Measurements from ENCODE around the gene CALN1.

Gene CALN1

DNA sequence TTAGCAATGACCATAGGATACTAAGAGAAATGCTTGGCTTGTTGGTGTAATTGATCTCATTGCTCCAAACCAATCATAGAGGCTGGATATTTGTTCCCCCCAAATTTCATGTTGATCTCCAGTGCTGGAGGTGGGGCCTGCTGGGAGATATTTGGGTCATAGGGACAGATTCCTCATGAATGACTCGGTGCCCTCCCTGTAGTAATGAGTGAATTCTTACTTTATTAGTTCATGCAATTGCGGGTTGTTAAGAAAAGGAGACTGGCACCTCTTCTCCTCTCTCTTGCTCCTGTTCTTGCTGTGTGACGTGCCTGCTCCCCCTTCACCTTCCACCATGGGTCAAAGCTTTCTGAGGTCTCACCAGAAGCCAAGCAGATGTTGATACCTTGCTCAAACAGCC is 630.1 kb downstream of the CALN1 start:
- H3K4me3 ChIP-seq (ENCODE audit: low read length) = no peak overlapping the region
- TF ChIP-seq ZNF274 (IDR thresholded peaks at IDR 0.05; ENCODE audit: low read depth, low read length) = no peak

DNA sequence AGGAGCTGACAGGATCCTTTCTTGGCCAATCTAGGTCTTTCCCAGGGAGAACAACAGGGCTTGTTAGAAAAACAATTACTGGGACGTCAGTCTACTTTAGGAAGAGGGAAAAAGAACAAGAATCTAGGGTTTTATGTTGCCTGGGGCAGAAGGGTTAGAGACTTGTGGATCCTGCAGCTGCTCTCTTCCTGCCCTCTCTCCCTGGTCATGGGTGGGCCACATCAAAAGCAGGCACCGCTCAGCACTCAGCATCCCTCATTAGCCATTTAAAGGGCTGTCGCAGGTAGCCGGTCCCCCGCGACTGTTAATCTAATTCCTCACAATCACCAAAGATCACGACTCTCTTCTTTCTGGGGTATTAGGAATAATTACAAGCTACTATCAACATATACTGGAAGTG is 631.9 kb downstream of the CALN1 start:
- TF ChIP-seq ZNF274 (IDR thresholded peaks at IDR 0.05; ENCODE audit: low read depth, low read length) = no peak
- H3K4me3 ChIP-seq (ENCODE audit: low read length) = no peak overlapping the region

DNA sequence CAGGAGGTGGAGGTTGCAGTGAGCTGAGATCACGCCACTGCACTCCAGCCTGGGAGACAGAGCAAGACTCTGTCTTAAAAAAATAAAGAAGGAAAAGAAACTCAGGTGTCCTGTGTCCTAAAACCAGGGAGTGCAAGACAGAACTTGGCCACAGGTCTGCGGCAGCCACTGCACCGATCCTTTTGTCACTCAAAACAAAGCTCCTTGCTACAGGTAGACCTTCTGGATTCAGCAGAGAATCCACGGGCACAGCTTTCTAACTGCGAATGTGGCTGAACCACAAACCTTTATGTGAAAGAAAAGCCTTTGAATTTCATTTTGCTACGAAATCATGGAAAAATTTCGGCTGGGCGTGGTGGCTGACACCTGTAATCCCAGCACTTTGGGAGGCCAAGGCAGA is 634.9 kb downstream of the CALN1 start:
- no peak for TF ChIP-seq ZNF274 (IDR thresholded peaks at IDR 0.05; ENCODE audit: low read depth, low read length)
- no peak overlapping the region for H3K4me3 ChIP-seq (ENCODE audit: low read length)

DNA sequence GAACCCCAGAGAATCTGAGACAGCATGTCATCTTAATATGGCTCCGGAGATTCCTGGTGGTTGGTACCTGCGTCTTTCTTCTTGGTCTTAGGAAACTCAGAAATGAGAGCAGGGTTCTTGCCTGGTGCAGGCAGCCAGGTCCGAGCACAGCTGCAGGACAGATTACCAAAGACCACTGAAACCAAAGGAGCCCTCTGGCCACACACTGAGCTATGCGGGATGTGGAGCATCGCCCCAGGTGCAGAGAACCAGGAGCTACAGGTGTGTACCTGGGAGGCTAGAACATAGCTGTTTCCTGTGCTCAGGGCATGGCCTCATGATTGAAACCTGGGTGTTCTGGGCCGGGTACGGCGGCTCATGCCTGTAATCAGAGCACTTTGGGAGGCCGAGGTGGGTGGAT is 635.4 kb downstream of the CALN1 start:
- no peak for TF ChIP-seq ZNF274 (IDR thresholded peaks at IDR 0.05; ENCODE audit: low read depth, low read length)
- no peak overlapping the region for H3K4me3 ChIP-seq (ENCODE audit: low read length)

DNA sequence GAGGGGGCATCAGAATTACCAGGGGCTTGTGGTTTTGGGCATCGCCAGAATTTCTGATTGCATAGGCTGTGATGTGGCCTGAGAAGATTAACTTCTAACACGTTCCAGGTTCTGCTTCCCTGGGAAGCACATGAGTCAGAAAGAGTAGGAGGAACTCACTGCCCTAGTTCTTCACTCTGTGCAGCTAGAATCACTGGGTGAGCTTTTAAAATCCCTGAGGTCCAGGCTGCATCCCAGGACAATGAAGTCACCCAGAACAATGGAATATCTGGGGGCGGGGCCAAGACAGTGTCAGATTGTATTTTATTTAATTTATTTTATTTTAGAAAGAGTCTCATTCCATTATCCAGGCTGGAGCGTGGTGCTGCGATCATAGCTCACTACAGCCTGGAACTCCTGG is 636.5 kb downstream of the CALN1 start:
- TF ChIP-seq ZNF274 (IDR thresholded peaks at IDR 0.05; ENCODE audit: low read depth, low read length) = no peak
- no peak overlapping the region for H3K4me3 ChIP-seq (ENCODE audit: low read length)

DNA sequence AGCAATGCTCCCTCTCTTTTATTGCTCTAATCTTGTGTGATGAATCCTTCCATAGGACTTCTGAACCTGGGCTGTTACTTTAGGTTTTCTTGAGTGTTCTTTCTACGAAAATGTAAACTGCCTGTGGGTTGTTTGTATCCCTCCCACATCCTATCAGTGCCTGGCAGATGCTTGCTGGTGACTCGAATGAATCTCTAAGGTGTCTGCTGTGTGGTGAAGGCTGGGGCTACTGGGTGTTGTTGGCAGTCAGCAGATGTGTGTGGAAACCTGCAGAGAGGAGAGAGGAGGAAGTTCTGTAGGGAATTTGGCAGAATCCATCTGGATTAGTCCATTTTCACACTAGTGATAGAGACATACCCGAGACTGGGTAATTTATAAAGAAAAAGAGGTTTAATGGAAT is 639.4 kb downstream of the CALN1 start:
- no peak for TF ChIP-seq ZNF274 (IDR thresholded peaks at IDR 0.05; ENCODE audit: low read depth, low read length)

DNA sequence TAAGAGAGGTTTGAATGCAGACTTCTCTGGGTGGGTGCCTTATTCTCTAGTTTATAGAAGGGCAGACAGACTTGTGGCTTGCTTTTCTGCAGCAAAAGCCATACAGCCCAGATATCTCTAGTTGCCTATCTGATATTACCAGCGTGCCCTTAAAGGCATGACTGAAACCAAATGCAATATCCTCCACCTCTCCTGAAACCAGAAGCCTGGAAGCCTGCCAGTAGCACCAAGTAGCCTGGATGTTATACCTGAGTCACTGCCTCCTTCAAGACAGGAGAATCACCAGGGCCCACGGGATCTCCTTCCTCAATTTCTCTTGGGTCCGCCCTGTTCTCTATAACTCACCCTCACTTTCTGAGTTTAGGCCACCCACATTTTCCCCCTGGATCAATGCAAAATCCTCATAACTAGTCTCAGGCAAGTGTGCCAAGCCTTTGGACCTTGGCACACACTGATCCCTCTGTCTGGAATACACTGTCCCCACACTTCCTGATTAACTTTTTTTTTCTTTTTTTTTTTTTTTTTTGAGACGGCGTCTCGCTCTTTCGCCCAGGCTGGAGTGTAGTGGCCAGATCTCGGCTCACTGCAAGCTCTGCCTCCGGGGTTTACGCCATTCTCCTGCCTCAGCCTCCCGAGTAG is 641.8 kb downstream of the CALN1 start:
- no peak for TF ChIP-seq ZNF274 (IDR thresholded peaks at IDR 0.05; ENCODE audit: low read depth, low read length)
- no peak overlapping the region for H3K4me3 ChIP-seq (ENCODE audit: low read length)

More for the DNA sequence above, 639.4 kb downstream of the CALN1 start:
- no peak overlapping the region for H3K4me3 ChIP-seq (ENCODE audit: low read length)

DNA sequence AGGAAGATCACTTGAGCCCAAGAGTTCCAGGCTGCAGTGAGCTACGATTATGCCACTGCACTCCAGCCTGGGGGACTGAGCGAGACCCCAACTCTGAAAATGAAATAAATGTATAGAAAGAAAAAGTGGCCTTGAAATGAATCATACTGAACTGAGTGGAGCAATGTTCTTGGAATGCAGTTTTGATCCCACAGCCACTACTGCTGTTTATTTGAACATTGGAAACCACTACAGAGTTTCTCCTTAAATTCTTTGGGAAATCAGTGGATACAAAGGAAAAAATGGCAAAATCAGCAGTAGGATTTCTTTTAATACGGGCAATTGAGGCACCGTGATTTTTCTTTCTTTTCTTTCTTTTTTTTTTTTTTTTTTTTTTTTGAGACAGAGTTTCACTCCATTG is 642.8 kb downstream of the CALN1 start:
- no peak for TF ChIP-seq ZNF274 (IDR thresholded peaks at IDR 0.05; ENCODE audit: low read depth, low read length)
- no peak overlapping the region for H3K4me3 ChIP-seq (ENCODE audit: low read length)

DNA sequence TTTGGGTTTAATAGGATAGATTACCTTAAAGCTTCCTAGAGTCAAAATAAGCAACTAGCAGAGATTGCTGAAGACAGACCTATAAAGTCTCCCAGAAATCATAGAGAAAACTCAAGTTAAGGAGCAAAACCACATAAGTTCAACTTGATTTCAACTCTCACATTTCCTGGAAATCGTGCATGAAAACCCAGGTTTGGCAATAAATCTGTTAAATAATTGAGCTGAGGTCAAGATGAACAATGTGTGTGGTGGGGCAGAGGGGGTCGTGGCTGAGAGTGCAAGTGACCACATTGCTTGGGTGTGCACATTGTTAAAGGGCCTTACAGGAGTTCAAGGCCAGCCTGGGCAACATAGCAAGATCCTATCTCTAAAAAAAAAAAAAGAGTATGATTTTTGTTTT is 643.7 kb downstream of the CALN1 start:
- no peak for TF ChIP-seq ZNF274 (IDR thresholded peaks at IDR 0.05; ENCODE audit: low read depth, low read length)
- H3K4me3 ChIP-seq (ENCODE audit: low read length) = no peak overlapping the region

DNA sequence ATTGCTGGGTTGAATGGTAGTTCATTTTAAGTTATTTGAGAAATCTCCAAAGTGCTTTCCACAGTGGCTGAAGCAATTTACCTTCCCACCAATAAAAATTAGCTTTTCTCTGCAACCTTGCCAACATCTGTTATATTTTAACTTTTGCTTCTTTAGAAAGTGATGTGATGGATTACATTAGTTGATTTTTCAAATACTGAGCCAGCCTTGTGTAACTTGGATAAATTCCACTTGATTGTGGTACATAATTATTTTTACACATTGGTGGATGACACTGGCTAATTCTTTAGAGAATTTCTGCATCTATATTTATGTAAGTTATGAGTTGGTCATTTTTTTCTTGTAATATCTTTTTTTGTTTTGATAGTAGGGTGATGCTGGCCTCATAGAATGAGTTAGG is 646.1 kb downstream of the CALN1 start:
- no peak overlapping the region for H3K4me3 ChIP-seq (ENCODE audit: low read length)
- TF ChIP-seq ZNF274 (IDR thresholded peaks at IDR 0.05; ENCODE audit: low read depth, low read length) = no peak

DNA sequence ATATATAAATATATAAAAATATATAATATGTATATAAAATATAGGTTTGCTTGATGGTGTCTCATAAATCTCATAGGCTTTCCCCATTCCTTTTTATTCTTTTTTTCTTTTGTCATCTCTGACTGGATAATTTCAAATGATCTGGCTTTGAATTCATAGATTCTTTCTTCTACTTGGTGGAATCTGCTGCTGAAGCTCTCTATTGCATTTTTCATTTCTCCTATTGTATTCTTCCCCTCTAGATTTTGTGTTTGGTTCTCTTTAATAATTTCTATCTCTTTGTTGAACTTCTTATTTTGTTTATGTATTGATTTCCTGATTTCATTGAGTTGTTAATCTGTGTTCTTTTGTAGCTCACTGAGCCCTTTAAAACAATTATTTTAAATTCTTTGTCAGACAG is 650.8 kb downstream of the CALN1 start:
- no peak for TF ChIP-seq ZNF274 (IDR thresholded peaks at IDR 0.05; ENCODE audit: low read depth, low read length)

DNA sequence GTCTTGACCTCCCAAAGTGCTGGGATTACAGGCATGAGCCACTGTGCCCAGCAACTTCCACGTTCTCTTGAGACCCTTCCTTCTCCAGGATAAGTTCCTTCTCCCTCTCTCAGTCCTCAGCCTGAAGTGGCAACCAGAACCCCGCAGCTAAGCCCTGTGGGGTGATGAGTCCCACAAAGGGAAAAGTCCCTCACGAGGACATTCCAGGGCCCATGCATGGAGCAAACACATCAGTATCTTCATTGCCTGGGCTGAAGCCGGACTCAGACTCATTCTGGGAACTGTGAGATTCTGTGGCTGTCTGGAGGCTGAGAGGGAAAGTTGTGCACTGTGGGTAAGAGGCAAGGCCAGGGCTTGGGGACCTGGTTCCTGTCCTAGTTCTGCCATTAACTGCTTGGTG is 657.3 kb downstream of the CALN1 start:
- no peak overlapping the region for H3K4me3 ChIP-seq (ENCODE audit: low read length)
- no peak for TF ChIP-seq ZNF274 (IDR thresholded peaks at IDR 0.05; ENCODE audit: low read depth, low read length)

More for the DNA sequence above, 650.8 kb downstream of the CALN1 start:
- no peak overlapping the region for H3K4me3 ChIP-seq (ENCODE audit: low read length)

DNA sequence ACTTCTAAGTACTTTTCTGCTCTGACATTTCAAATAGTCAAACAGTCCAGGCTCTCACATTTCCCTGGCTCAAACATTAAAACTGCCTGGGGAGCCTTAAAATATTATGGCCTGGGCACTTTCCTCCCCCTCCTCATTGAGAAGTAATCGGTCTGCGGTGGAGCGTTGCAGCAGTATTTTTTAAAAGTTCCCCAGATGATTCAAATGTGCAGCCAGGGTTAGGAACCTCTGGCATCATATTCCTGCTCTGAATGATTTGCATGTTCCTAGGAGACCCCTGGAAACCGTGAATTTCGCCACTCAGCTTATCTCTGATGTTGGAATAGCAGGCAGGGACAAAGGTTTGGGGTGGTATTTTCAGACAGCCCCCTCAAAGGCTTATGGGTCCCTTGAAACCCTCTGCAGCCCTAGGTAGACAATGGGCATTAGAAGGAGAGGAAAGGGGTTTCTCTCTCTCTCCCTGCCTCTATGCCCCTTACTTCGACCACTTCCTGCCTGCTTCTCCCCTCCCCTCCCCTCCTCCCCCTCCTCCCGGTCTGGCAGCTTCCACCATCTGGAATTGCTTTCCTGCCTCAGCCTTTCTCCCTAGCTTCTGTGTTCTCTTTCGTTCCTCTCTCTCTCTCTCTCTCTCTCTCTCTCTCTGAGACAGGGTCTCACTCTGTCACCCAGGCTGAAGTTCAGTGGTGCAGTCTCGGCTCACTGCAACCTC is 658.0 kb downstream of the CALN1 start:
- H3K4me3 ChIP-seq (ENCODE audit: low read length) = no peak overlapping the region
- TF ChIP-seq ZNF274 (IDR thresholded peaks at IDR 0.05; ENCODE audit: low read depth, low read length) = no peak

DNA sequence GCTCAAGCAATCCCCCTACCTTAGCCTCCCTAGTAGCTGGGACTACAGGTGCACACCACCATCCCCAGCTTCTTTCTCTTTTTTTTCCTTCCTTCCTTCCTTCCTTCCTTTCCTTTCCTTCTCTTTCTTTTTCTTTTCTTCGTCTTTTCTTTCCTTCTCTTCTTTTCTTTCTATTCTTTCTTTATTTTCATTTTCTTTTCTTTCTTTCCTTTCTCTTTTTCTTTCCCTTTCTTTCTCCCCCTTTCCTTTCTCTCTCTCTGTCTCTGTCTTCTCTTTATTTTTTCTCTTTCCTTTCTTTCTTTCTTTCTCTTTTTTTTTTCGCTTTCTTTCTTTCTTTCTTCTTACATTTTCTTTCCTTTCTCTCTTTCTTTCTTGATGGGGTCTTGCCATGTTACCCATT is 658.9 kb downstream of the CALN1 start:
- TF ChIP-seq ZNF274 (IDR thresholded peaks at IDR 0.05; ENCODE audit: low read depth, low read length) = no peak
- H3K4me3 ChIP-seq (ENCODE audit: low read length) = no peak overlapping the region

DNA sequence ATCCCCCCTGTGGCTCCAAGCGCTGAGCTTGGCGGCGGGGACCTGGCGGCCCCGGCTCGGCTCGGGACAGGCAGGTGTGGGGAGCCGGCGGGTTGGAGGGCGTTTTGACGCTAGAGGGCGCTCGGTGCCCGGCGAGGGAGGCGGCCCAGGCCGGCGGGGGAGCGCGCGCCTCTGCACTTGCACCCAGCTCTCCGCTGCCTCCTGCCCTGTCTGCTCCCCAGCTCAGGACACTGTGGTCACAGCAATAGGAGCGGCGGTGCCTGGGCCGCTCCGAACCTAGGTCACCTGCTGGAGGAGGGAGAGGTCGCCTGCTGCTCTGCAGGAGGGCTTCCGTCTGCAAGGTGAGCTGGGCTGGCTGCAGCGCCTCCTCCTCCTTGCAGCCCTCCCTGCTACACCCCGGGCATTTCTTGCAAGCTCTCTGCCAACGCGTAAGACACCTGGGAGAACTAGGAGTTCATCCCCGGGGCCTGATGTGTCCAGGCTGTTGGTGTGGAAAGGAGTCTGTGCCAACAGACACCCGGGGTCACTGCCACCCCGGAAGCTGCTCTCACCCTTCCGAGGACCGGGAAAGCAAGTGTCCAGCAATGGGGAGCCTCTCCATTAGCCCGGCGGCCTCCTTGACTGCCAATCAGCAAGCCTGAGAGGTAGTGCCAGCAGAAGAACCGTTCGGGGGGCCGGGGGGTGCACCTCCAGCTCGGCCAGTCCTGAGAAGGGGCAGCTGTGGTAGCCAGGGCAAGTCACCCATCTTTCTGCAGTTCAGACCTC is 659.8 kb downstream of the CALN1 start:
- TF ChIP-seq ZNF274 (IDR thresholded peaks at IDR 0.05; ENCODE audit: low read depth, low read length) = no peak
- no peak overlapping the region for H3K4me3 ChIP-seq (ENCODE audit: low read length)
